Measurements from ENCODE around the gene TP53BP1.
"Not testable (repeated sequence)": the region's sequence is repeated elsewhere in the genome, so short reads cannot be mapped to it uniquely, and the experiment has no call there.

Gene TP53BP1, protein sequence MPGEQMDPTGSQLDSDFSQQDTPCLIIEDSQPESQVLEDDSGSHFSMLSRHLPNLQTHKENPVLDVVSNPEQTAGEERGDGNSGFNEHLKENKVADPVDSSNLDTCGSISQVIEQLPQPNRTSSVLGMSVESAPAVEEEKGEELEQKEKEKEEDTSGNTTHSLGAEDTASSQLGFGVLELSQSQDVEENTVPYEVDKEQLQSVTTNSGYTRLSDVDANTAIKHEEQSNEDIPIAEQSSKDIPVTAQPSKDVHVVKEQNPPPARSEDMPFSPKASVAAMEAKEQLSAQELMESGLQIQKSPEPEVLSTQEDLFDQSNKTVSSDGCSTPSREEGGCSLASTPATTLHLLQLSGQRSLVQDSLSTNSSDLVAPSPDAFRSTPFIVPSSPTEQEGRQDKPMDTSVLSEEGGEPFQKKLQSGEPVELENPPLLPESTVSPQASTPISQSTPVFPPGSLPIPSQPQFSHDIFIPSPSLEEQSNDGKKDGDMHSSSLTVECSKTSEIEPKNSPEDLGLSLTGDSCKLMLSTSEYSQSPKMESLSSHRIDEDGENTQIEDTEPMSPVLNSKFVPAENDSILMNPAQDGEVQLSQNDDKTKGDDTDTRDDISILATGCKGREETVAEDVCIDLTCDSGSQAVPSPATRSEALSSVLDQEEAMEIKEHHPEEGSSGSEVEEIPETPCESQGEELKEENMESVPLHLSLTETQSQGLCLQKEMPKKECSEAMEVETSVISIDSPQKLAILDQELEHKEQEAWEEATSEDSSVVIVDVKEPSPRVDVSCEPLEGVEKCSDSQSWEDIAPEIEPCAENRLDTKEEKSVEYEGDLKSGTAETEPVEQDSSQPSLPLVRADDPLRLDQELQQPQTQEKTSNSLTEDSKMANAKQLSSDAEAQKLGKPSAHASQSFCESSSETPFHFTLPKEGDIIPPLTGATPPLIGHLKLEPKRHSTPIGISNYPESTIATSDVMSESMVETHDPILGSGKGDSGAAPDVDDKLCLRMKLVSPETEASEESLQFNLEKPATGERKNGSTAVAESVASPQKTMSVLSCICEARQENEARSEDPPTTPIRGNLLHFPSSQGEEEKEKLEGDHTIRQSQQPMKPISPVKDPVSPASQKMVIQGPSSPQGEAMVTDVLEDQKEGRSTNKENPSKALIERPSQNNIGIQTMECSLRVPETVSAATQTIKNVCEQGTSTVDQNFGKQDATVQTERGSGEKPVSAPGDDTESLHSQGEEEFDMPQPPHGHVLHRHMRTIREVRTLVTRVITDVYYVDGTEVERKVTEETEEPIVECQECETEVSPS (N-terminal part only)

DNA sequence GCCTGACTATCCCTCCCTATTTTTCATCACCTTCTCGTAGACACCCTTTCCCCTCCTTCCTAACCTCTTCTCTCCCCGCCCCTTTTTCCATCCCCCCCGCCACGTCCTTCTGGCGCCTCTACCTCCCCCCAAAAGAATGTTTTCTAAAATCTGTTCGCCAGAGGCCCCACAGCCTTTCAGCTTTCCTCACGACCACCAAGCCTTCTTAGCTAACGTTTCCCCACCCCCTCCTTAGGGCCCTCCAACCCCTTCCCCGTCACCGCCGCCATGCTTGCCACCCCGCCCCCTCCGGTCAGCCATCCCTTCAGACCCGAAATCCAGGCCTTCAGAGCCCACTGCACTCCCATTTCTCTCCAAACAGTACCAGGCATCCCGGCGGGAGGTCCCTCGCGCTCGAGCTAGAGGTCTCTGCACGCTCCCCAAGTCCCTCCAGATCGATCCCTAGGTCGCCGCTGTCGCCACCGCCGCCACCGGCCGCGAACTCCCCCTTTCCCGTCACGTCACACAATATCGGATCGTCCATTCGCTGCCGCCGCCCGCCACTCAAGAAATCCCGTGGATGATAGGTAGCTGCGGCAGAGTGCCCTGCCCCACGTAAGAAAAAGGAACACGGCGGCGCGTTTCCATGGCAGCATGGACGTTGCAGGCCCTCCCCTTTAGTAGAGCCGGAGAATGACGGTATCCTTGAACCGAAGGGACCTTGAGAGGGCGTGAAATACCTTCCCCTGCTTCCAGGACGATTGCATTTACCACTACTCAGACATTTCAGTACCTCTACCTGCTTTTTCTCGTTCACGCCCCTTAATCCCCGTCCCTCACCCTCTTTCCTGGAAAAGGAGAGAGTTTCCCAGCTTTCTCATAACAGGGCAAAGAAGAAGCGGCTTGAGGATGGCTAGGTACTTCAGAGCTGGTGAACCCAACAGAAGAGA, at the start of gene TP53BP1:
Gene TP53BP1, minus strand, starts transcription at position 484 of the 929 bp plus-strand sequence. Its CDS starts 113 bp downstream, at position 371.
- peak; percentile 69 to 98 (median 92) for DNase-seq

DNA sequence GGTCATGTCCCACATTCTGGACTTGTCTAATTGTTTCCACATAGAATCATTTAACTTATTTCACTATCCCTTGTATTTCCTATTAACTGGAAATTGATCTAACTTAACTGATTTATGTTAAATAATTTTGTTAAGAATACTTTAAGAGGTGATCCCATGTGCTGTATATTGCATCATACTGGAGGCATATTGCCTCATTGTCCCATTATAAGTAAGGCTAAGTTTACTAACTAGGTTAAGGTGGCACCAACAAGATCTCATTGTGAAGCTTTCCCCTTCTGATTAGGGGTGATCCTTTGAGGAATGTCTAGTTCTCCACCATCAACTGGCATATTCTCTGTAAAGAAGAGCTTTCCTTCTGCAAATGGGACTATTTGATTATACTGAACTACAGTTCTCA, 48.8 kb upstream of the TP53BP1 start:
- no peak for DNase-seq

DNA sequence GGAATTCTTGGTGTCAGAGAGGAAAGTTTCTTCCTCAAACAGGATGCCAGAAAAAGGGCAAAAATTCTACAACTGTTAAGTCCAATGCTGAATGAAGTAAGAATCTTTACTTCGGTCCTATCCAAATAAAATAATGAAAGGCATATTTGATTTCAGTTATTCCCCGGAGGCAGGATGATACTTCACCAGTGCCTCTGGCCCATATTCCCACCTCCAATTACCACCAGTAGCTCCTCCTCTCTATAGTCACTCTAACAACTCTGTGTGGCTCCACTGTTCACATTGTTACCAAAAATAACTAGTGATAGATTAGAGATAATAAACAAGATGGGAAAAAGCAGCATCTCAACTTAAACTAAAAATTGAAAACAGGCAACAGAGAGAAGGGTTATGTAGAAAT, 45.1 kb upstream of the TP53BP1 start:
- DNase-seq: no peak

DNA sequence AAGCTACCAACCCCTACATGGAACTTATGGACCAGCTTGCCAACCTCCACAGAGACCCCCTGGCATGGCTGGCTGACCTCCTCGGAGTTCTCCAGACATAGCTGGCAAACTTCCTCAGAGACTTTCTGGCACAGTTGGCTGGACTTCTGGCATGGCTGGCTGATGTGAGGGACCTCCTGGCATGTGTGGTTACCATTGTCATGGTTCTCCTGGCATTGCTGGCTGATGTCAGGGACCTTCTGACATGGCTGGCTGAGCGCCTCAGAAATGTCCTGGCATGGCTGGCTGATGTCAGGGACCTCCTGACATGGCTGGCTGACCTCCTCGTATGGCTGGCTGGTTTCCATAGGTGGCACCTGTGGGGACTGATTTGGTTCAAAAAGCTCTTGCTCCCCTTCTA, 41.9 kb upstream of the TP53BP1 start:
- no peak for DNase-seq

DNA sequence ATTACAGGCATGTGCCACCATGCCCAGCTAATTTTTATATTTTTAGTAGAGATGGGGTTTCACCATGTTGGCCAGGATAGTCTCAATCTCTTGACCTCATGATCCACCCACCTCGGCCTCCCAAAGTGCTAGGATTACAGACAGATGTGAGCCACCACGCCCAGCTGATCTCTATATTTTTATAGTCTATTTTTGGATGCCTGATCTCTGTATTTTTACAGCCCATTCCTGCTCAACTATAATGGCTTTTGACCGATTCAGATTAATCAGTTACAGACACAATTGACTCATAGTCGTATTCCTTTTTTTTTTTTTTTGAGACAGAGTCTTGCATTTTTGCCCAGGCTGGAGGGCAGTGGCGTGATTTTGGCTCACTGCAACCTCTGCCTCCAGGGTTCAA, 39.9 kb upstream of the TP53BP1 start:
- not testable (repeated sequence) for DNase-seq

DNA sequence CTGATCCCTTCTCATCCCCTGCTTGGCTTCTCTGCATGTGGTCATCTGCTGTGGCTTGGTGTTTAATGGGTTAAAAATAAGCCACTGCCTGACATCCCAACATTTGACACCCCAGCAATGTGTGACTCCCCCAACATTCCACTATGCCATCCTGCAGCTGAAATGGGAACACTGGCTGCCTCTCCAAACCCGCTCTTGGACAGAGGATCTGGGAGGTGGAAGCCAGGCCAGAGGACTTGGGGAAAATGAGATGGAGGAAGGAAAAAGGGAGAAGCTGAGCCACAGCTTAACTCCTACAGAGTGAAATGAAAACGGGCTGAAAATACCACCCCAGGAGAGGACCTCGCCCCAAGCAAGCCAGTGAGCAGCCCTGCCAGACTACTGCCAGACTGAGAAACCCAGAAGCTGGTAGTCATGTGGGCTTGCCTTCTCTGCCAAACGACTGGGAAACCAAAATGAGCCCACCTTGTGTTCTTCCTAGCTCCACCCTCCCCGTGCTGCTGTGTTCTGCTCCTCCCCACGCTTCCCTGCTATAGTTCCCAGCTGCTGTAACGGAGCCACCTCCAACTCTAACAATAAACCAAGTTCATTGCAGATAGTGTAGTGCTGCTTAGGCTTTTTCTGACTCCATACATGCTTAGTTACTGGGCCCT, 38.2 kb upstream of the TP53BP1 start:
- peak in 26 of 56 donors; percentile 17 to 75 (median 41) for DNase-seq

DNA sequence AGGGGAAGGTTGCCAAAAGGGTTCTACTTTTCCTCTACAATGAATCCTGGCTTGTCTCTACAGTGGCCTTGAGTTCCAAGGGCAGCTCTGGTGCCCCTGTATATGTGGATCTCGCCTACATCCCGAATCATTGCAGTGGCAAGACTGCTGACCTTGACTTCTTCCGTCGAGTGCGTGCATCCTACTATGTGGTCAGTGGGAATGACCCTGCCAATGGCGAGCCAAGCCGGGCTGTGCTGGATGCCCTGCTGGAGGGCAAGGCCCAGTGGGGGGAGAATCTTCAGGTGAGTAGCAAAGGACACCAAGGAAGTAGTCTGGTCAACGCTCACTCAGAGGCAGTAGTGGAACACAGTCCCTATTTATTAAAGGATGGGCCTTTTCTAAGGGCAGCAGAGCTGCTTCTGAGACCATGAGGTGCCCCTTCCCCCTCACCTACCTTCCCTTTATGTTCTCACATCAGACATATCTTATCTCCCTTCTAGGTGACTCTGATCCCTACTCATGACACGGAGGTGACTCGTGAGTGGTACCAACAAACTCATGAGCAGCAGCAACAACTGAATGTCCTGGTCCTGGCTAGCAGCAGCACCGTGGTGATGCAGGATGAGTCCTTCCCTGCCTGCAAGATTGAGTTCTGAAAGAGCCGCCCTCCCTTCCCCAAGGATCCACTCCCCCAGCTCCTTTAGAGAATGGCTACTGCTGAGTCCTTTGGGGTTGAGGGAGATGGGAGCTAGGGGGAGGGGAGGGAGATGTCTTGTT, 36.8 kb upstream of the TP53BP1 start:
- DNase-seq: no peak

DNA sequence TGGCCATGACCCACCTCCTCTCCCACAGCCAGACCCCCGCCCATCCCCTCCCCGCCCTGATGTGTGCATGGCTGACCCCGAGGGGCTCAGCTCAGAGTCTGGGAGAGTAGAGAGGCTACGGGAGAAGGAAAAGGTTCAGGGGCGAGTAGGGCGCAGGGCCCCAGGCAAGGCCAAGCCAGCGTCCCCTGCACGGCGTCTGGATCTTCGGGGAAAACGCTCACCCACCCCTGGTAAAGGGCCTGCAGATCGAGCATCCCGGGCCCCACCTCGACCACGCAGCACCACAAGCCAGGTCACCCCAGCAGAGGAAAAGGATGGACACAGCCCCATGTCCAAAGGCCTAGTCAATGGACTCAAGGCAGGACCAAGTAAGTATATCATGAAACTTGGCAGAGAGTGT, 36.2 kb upstream of the TP53BP1 start:
- DNase-seq: no peak

DNA sequence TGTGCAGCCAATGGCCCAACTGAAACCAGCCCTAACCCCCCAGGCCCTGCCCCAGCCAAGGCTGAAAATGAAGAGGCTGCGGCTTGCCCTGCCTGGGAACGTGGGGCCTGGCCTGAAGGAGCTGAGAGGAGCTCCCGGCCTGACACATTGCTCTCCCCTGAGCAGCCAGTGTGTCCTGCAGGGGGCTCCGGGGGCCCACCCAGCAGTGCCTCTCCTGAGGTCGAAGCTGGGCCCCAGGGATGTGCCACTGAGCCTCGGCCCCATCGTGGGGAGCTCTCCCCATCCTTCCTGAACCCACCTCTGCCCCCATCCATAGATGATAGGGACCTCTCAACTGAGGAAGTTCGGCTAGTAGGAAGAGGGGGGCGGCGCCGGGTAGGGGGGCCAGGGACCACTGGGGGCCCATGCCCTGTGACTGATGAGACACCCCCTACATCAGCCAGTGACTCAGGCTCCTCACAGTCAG, 35.6 kb upstream of the TP53BP1 start:
- DNase-seq: no peak

DNA sequence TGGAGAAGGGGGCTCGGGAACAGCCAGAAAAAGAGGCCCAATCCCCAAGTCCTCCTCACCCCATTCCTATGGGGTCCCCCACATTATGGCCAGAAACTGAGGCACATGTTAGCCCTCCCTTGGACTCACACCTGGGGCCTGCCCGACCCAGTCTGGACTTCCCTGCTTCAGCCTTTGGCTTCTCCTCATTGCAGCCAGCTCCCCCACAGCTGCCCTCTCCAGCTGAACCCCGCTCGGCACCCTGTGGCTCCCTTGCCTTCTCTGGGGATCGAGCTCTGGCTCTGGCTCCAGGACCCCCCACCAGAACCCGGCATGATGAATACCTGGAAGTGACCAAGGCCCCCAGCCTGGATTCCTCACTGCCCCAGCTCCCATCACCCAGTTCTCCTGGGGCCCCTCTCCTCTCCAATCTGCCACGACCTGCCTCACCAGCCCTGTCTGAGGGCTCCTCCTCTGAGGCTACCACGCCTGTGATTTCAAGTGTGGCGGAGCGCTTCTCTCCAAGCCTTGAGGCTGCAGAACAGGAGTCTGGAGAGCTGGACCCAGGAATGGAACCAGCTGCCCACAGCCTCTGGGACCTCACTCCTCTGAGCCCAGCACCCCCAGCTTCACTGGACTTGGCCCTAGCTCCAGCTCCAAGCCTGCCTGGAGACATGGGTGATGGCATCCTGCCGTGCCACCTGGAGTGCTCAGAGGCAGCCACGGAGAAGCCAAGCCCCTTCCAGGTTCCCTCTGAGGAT, 35.0 kb upstream of the TP53BP1 start:
- no peak for DNase-seq

DNA sequence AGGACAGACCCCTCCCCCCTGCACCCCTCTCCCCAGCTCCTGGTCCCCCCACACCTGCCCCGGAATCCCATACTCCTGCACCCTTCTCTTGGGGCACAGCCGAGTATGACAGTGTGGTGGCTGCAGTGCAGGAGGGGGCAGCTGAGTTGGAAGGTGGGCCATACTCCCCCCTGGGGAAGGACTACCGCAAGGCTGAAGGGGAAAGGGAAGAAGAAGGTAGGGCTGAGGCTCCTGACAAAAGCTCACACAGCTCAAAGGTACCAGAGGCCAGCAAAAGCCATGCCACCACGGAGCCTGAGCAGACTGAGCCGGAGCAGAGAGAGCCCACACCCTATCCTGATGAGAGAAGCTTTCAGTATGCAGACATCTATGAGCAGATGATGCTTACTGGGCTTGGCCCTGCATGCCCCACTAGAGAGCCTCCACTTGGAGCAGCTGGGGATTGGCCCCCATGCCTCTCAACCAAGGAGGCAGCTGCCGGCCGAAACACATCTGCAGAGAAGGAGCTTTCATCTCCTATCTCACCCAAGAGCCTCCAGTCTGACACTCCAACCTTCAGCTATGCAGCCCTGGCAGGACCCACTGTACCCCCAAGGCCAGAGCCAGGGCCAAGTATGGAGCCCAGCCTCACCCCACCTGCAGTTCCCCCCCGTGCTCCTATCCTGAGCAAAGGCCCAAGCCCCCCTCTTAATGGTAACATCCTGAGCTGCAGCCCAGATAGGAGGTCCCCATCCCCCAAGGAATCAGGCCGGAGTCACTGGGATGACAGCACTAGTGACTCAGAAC, 34.3 kb upstream of the TP53BP1 start:
- DNase-seq: peak in 1 of 56 donors; percentile 36

DNA sequence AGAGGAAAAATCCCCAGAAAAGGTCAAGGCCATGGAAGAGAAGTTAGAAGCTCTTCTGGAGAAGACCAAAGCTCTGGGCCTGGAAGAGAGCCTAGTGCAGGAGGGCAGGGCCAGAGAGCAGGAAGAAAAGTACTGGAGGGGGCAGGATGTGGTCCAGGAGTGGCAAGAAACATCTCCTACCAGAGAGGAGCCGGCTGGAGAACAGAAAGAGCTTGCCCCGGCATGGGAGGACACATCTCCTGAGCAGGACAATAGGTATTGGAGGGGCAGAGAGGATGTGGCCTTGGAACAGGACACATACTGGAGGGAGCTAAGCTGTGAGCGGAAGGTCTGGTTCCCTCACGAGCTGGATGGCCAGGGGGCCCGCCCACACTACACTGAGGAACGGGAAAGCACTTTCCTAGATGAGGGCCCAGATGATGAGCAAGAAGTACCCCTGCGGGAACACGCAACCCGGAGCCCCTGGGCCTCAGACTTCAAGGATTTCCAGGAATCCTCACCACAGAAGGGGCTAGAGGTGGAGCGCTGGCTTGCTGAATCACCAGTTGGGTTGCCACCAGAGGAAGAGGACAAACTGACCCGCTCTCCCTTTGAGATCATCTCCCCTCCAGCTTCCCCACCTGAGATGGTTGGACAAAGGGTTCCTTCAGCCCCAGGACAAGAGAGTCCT, 33.4 kb upstream of the TP53BP1 start:
- no peak for DNase-seq

DNA sequence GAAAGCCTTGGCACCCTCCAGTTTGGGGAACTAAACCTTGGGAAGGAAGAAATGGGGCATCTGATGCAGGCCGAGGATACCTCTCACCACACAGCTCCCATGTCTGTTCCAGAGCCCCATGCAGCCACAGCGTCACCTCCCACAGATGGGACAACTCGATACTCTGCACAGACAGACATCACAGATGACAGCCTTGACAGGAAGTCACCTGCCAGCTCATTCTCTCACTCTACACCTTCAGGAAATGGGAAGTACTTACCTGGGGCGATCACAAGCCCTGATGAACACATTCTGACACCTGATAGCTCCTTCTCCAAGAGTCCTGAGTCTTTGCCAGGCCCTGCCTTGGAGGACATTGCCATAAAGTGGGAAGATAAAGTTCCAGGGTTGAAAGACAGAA, 32.2 kb upstream of the TP53BP1 start:
- DNase-seq: no peak

DNA sequence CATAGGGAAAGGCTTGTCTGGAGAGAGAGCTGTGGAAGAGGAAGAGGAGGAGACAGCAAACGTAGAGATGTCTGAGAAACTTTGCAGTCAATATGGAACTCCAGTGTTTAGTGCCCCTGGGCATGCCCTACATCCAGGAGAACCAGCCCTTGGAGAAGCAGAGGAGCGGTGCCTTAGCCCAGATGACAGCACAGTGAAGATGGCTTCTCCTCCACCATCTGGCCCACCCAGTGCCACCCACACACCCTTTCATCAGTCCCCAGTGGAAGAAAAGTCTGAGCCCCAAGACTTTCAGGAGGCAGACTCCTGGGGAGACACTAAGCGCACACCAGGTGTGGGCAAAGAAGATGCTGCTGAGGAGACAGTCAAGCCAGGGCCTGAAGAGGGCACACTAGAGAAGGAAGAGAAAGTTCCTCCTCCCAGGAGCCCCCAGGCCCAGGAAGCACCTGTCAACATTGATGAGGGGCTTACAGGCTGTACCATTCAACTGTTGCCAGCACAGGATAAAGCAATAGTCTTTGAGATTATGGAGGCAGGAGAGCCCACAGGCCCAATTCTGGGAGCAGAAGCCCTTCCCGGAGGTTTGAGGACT, 31.4 kb upstream of the TP53BP1 start:
- DNase-seq: no peak

DNA sequence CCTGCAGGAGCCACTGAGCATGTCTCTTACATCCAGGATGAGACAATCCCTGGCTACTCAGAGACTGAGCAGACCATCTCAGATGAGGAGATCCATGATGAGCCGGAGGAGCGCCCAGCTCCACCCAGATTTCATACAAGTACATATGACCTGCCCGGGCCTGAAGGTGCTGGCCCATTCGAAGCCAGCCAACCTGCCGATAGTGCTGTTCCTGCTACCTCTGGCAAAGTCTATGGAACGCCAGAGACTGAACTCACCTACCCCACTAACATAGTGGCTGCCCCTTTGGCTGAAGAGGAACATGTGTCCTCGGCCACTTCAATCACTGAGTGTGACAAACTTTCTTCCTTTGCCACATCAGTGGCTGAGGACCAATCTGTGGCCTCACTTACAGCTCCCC, 30.7 kb upstream of the TP53BP1 start:
- no peak for DNase-seq

DNA sequence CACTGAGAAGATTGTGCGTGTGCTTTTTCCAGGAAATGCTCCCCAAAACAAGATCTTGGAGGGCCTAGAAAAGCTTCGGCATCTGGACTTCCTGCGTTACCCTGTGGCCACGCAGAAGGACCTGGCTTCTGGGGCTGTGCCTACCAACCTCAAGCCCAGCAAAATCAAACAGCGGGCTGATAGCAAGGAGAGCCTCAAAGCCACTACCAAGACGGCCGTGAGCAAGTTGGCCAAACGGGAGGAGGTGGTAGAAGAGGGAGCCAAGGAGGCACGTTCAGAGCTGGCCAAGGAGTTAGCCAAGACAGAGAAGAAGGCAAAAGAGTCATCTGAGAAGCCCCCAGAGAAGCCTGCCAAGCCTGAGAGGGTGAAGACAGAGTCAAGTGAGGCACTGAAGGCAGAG, 29.3 kb upstream of the TP53BP1 start:
- no peak for DNase-seq
